Pulmonary artery endothelial cell (primary cell): ENCODE results near the gene HMGB4. TPM values are rescaled to one million over a fixed set of nuclear protein-coding genes. Genes with fewer than 3 reads are reported as not detected.

Experiments
- DNase-seq: peaks from one replicate; pipeline ENCODE4 v3.0.0-alpha.2; 2011; ENCODE audit warnings: low read depth, low spot score
- total RNA-seq: library from RNA; depleted of rRNA; stranded (reverse); fragments of >200 nt; gene quantifications from 2 replicates; pipeline ENCODE4 v1.2.3, GENCODE V29; 2014

The HMGB4 gene
- total RNA-seq, 1 donor from 2014 or later: not detected

DNA sequence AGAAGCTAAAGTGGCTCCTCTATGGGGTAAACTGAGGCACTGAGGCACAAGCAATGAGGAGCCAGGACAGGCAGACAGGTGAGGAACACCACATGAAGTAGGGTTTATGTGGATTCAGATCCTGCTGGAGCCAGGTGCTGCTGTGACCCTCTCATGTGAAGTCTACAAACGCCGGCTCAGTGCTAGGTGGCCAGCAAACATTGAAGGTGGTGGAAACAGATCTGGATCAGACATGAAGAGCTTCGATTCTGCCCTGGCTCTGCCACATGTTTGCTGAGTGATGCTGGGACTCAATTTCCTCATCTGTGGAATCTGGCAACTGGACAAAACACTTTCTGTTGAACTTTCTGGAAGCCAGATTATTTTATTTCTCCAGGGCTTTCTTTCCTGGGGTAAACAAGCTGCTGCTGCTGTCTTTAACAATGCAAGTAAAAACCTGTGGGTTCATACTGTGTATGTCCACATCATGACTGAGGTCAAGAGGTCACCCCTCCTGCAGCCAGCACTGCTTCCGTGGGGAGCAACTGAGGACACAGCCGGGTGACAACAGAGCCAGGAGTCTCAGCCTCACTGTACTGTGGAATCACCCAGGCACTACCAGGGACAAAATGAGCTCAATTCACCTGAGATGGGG lies 33.3 kb downstream of the HMGB4 start:
- no peak for DNase-seq

DNA sequence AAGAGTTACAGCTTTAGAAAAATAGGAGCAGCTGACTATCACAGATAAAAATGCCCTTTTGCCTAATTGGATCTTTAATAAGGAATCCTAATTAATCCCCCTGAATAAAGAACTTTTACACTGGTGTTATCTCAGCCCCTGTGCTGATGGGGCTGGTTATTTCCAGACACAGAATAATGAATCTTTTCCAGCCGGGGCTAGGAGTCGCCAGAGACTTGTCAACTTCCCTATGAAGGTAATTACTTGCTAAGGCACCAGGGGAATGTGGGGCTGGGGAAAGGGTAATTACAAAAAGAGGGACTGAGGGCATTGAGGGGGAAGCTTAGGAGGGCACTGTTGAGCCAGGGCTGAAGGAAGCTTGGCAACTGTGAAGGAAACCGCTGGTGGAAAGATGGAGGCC lies 34.5 kb downstream of the HMGB4 start:
- DNase-seq: no peak

DNA sequence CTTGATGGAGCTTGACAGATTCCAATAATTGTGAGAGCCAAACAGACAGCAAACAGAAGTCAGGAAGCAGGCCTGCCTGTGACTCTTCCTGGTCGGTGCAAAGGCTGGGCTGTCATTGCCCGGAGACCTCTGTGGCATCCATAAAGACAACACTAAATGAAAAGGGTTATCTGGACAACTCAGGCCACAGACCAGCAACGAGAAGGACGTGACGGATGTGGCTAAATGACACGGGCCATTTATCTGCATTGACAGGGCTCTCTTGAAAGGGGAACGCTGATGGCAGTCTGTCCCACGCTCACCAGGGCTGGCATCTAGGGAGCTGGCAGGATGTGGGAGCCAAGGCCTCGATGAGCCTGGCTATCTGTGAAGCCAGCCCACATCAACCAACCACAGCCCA lies 35.0 kb downstream of the HMGB4 start:
- DNase-seq: no peak

DNA sequence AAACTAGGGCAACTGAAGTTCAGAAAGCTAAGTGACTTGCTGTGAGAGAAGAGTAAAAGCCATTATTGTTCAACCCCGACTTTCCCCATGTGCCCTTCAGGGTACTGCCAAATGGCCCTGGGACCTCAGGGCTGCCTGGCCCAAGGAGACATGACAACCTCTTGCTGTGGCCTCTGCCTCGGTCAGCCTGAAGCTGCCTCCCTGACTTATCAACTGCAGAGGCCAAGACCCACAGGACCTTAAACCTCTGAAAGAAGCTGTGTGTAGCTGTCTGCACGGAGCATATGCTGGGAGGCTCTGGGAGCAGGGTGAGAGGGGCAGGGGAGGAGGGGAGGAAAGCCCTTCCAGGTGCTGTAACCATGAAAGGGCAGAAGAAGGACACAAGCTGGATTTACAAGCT lies 35.9 kb downstream of the HMGB4 start:
- DNase-seq: no peak

DNA sequence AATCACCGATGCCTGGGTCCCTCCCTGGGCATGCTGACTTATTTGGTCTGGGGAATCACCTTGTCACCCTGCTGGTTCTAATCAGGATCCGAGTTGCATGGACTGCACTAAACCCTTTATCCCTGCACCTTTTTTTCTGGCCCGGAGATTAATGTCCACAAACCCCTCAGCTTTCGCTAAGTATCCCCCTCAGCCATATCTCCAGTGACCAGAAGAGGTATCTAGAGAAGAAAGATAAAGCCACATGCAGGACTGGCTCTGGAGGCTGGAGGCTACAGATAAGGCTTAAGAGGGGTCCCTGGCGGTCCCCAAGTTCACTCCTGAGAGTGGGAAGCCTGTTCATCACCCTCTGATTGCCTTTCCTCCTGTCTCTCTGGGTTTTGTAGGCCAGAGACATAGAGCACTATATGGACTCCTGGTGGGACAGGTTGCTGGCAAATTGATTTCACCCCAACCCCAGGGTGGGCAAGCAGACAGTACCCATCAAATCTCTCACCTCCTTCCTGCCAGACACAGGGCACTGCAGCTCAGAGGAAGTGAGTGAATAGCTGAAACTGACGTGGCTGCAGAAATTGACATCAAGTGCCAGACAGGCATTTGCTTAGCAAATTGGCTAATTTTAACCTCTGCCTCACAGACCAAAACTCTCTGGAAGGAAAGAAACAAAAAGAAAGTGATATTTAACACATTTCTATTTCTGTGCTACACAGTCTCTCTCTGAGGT lies 38.8 kb downstream of the HMGB4 start:
- no peak for DNase-seq

DNA sequence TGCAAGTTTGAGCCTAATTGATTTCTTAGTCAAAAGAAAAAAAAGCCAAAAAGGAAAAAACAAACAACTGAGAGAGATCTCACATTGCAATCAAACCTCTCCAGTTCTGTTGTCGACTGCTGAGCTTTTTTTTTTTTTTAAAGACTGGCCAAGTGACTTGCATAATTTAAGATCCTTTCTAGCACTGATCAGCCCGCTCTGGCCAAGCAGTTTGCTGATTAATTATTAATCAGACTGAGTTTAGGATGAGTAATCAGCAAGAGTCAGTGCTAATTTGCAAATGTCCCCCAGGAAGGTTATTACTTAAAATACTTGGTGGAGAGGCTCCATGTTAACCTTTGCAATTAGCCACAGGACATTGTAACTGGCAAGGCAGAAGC lies 39.3 kb downstream of the HMGB4 start:
- no peak for DNase-seq

DNA sequence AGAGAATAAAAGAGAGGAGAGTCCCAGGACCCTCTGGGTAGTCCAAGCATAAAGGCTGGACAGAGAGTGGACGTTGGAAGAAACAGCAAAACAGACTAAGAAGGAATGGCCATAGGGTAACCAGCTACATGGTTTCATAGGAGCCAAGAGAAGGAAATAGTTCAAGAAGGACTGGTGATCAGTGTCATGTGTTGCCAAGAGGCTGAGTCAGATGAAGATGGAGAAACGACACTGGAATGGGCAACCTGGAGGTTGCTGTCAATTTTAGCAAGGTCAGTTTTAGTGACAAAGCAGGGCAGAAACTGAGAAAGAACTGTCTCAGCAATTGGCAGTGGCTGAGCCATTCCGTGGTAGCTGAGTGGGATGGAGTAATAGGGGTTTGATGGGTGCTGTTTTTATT lies 41.4 kb downstream of the HMGB4 start:
- DNase-seq: no peak

DNA sequence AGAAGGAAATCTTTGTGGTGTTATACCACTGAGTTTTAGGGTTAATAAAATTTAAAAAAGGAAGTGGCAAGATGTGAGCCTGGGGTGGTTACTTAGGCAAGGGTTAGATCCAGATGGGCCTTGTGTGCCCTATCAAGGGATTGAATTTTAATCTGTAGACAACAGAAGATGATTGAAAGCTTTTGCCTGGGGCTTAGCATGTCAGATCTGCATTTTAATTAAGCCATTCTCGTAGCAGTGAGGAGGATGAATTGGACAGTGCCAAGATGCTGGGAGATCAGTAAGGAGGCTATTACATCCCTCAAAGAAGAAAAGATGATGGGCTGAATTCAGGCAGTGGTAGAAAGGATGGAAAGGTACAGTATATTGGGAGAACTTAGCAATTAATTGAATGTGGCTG lies 42.3 kb downstream of the HMGB4 start:
- DNase-seq: no peak

DNA sequence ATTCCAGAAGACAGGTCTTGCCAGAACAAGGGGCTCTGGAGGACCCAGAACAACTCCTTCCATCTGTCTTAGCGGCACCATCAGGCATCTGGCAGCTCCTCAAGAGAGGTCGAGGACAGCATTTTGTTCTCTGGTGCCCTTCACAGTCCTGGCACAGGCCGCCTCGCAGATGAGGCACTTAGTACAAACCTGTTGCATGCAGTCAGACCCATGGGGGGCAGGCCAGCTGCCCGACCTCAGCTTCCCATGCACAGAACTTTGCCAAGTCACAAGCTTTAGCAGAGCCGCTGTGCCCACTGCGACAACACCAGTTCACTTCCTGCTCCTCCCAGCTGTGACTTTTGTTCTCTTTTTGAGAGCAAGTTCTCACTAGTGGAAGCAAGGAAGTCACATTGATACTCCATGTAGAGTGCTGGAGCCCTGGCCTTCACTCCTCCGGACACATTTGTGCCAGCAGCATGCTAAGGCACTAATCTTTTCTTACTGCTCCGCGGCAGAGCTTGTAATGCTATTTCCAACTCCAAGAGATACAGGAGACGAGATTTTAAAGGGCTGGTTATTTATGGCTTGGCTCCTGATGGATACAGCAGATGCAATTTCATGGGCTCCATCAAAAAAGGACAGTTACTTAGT lies 44.6 kb downstream of the HMGB4 start:
- DNase-seq: no peak
